ENCODE measurements around the gene NR1D1.

The NR1D1 gene

DNA sequence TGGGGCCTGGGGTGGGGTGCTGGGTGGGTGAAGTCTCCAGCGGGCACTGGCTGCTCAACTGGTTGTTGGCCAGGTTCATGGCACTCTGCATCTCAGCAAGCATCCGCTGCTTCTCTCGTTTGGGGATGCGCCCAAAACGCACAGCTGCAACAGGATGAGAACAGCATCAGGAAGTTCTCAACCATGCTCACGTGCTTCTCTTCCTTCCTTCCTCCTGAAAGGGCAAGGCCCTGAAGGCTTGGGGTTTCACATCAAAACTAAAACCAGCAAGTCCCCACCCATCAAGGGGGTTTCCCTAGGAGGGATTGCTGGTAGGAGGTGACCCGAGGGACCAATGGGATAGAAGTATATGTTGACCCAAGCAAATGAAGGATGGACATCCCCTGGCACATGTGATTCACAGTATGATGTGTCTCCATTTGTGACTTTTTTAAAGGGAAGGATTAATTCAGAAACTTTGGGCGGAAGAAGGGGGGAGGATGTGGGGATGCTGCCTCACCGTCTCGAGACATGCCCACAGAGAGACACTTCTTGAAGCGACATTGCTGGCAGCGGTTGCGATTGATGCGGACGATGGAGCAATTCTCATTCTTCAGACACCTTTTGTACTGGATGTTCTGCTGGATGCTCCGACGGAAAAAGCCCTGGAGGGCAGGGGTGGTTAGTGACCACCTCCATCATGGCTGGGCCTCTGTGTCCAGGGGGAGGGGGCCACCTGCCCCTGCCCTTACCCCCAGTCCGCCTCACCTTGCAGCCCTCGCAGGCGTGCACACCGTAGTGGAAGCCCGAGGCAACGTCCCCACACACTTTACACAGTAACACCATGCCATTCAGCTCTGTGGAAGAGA lies 4.2 kb downstream of the NR1D1 start:
- peak; percentile 83 for DNase-seq

- no peak for DNase-seq
Measured at GRCh38 chr17:40095351-40095943, 4.9 kb downstream of the NR1D1 start.

DNA sequence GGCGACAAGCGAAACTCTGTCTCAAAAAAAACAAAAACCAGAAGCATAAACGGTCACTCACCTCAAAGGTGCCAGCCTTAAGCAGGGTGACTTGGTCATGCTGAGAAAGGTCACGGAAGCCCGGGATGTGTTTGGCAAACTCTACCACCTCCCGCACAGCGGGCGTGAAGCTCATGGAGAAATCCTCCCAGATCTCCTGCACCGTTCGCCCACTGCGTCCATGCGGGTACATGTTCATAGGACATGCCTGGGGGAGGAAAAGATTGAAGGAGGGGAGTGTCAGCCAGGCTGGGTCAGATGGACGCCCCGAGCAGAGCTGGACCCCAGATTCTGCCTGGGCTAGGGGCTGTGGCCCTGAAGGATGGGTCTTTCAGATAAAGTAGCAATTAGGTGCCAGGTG lies 5.5 kb downstream of the NR1D1 start:
- no peak for DNase-seq

- no peak for DNase-seq
Measured at GRCh38 chr17:40093580-40094201, 6.7 kb downstream of the NR1D1 start.

DNA sequence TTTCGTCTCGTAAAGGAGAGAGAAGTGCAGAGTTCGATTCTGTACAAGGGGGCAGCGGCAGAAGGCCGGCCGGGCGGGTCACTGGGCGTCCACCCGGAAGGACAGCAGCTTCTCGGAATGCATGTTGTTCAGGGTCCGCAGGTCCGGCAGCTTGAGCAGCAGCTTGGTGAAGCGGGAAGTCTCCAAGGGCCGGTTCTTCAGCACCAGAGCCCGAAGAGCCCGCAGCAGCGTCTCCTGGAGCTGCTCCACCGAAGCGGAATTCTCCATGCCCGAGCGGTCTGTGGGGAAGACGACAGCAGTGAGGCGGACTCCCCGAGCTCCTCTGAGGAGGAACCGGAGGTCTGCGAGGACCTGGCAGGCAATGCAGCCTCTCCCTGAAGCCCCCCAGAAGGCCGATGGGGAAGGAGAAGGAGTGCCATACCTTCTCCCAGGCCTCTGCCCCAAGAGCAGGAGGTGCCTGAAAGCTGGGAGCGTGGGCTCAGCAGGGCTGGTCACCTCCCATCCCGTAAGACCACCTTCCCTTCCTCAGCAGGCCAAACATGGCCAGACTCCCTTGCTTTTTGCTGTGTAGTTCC lies 7.3 kb downstream of the NR1D1 start:
- no peak for DNase-seq

- DNase-seq, result no peak
Measured at GRCh38 chr17:40092581-40092980, 7.8 kb downstream of the NR1D1 start.

GRCh38 chr17:40091691-40092397 lies 8.5 kb downstream of the NR1D1 start:
- DNase-seq, result no peak

- no peak for DNase-seq
Measured at GRCh38 chr17:40090237-40091119, 9.9 kb downstream of the NR1D1 start.

- no peak for DNase-seq
Measured at GRCh38 chr17:40089077-40089895, 11.1 kb downstream of the NR1D1 start.

DNA sequence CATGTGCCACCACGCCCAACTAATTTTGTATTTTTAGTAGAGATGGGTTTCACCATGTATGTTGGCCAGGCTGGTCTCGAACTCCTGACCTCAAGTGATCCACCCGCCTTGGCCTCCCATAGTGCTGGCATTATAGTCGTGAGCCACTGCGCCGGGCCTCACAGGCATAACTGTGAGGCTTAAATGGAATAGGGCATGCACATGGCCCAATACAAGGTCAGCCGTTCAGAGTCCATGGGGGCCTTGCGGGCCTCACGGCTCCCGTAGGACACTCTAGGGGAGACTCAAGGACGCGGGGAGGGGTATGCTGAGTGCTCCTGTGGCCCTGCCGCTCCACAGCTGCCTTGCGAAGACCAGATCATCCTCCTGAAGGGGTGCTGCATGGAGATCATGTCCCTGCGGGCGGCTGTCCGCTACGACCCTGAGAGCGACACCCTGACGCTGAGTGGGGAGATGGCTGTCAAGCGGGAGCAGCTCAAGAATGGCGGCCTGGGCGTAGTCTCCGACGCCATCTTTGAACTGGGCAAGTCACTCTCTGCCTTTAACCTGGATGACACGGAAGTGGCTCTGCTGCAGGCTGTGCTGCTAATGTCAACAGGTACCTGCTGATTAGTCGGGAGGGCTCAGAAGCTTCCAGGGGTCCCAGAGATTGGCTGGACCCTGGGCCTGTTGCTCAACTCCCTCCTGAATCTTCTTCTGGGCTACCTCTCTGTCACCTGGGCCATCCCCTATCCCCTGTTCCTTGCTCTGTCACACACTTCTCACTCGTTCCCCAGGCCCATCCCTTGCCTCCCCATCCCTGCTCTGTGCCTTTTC lies 12.3 kb downstream of the NR1D1 start:
- no peak for DNase-seq

GRCh38 chr17:40087049-40087794 lies 13.2 kb downstream of the NR1D1 start:
- DNase-seq, result no peak

DNA sequence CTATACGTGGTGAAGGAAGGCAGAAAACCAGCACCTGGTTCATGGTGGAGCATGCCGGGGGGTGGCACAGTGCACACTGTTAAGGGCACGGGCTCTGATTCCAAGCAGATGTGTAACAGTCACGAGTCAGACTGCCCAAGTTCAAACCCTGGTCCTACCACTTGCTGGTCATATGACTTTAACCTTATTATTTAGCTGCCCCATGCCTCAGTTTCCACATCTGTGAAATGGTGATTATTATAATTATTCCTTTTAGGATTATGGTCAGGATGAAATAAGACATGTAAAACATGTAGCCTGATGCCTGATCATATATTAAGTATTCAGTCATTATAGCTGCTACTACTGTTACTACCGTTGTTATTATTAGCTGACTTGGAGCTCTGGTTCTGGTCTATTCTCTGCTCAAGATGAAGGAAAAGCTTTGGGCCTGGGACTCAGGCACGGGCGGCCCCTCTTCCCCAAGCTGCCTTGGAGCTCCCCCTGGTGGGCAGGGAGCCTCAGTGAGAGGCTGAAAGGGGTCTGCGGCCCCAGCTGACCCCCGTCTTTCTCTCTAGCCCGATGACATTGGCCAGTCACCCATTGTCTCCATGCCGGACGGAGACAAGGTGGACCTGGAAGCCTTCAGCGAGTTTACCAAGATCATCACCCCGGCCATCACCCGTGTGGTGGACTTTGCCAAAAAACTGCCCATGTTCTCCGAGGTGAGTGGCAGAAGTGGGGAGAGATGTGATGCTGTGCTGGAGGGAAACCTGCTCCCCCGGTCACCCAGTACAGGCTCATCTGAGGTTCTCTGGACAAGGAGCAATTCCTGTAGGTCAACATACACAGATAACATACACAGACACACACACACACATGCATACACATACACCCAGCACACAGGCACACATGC lies 14.0 kb downstream of the NR1D1 start:
- DNase-seq, result peak; percentile 78

- DNase-seq, result no peak
Measured at GRCh38 chr17:40084477-40084876, 15.9 kb downstream of the NR1D1 start.

- DNase-seq, result no peak
Measured at GRCh38 chr17:40079545-40079944, 20.8 kb downstream of the NR1D1 start.

DNA sequence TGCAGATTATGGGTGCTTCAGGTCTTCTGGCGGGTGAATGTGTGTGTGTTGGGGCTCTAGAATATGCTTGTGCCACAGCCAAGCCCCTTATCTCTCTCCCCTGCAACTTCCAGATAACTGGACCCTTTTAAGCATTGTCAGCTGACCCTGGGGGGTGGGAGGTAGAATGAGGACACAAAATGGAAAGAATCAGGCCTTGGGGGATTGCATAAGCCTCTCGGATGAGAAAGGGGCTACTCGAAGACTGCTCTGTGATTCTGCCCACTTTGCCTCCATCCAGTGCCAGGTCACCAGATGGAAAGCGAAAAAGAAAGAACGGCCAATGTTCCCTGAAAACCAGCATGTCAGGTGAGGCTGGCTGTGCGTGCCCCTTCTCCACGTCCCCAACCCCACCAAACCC lies 23.8 kb downstream of the NR1D1 start:
- no peak for DNase-seq

DNA sequence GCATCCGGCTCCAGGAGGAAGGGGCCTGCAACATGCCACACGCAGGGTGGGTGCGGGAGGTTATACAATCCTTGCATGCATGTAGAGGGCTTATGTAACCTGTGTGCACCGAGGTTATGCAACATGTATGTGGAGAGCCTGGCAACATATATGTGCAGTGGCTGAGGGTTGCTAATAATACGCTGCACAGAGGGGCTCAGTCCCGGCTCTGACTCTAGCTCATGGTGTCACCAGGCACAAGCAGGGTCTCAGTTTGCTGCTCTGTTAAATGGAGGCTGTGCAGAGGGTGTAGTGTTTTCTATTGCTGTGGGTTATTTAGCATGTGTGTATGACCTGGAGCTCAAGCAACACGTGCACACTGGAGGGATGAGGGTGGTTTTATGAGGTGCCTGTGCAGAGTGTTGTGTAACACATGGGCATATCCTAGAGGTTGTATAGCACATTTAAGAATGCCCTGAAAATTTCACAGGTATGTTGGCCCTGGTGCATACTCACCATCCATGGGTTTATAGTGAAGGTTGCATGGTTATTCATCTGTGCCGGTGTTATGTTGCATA lies 24.4 kb downstream of the NR1D1 start:
- no peak for DNase-seq

GRCh38 chr17:40075201-40075941 lies 25.0 kb downstream of the NR1D1 start:
- DNase-seq, result peak; percentile 75

Data from CD4-positive, alpha-beta T cell treated with Interleukin-6 for 4 hours (primary cell).